GM12878 (cell line): Measurements from ENCODE around the gene SIAH2. TPM values are rescaled to one million over a fixed set of nuclear protein-coding genes. Genes with fewer than 3 reads are reported as not detected.
A peak's percentile ranks its signal among the peaks of the same experiment; 100 is the strongest.

Experiments used
- ATF2 ChIP-seq: IDR thresholded peaks from 2 replicates; pipeline ENCODE4 v1.6.1; 2012; ENCODE audit warnings: low read length, inconsistent platforms
- CEBPB ChIP-seq, 2 experiments: fragments of 150-350 bp in 1 of 2; IDR thresholded peaks; 2 replicates each; pipeline ENCODE4 v1.6.1; 2012 to 2014; ENCODE audit warnings: low read depth in 2 of 2, low read length in 2 of 2, borderline replicate concordance in 1 of 2, inconsistent platforms in 1 of 2
- CHD1 ChIP-seq: IDR thresholded peaks from 2 replicates; pipeline ENCODE4 v1.6.1; 2012; ENCODE audit warnings: low read depth, low read length, improper control_type of control experiment
- E2F8 ChIP-seq: fragments of 450-650 bp; IDR thresholded peaks from 2 replicates; pipeline ENCODE4 v1.6.1; 2018; ENCODE audit warnings: mild to moderate bottlenecking, low read depth, moderate library complexity; ENCODE audit not compliant: partially characterized antibody
- ESRRA ChIP-seq: IDR thresholded peaks from 2 replicates; pipeline ENCODE4 v1.6.1; 2012; ENCODE audit warnings: mild to moderate bottlenecking, low read length, improper control_type of control experiment
- FOXM1 ChIP-seq: IDR thresholded peaks from 2 replicates; pipeline ENCODE4 v1.6.1; 2012; ENCODE audit warnings: low read depth, mild to moderate bottlenecking, inconsistent platforms, low read length, moderate library complexity
- HDGF ChIP-seq: fragments of 450-650 bp; IDR thresholded peaks from 2 replicates; pipeline ENCODE4 v1.6.1; 2016; ENCODE audit warnings: antibody characterized with exemption
- JUND ChIP-seq: IDR thresholded peaks from 2 replicates; pipeline ENCODE4 v1.6.1; 2012; ENCODE audit warnings: low read depth, mild to moderate bottlenecking, low read length, improper control_type of control experiment, moderate library complexity
- KDM1A ChIP-seq: fragments of 200-600 bp; sonication (generic); IDR thresholded peaks from 2 replicates; pipeline ENCODE4 v1.6.1; 2016; ENCODE audit warnings: borderline replicate concordance
- MEF2A ChIP-seq: IDR thresholded peaks from 2 replicates; pipeline ENCODE4 v1.6.1; 2011; ENCODE audit warnings: low read depth, mild to moderate bottlenecking, low read length, moderate library complexity; ENCODE audit not compliant: insufficient read depth
- MTA3 ChIP-seq: IDR thresholded peaks from 2 replicates; pipeline ENCODE4 v1.6.1; 2012; ENCODE audit warnings: low read length, inconsistent platforms, borderline replicate concordance
- MYC ChIP-seq: IDR thresholded peaks from 2 replicates; pipeline ENCODE4 v1.6.1; 2011; ENCODE audit warnings: mild to moderate bottlenecking, low read length, moderate library complexity, inconsistent platforms; ENCODE audit not compliant: insufficient read depth, insufficient replicate concordance, insufficient read length, severe bottlenecking
- NFIC ChIP-seq: IDR thresholded peaks from 2 replicates; pipeline ENCODE4 v1.6.1; 2012; ENCODE audit warnings: low read depth, mild to moderate bottlenecking, inconsistent platforms, low read length, moderate library complexity
- NR2F1 ChIP-seq: fragments of 450-650 bp; conservative IDR thresholded peaks from 2 replicates; pipeline ENCODE4 v1.6.1; 2017; ENCODE audit warnings: mild to moderate bottlenecking
- NRF1 ChIP-seq: conservative IDR thresholded peaks from 2 replicates; pipeline ENCODE4 v1.6.1; 2011; ENCODE audit warnings: mild to moderate bottlenecking, low read depth, low read length, improper control_type of control experiment
- PAX5 ChIP-seq: IDR thresholded peaks from 2 replicates; pipeline ENCODE4 v1.6.1; 2011; ENCODE audit warnings: low read depth, low read length, borderline replicate concordance
- RAD21 ChIP-seq: IDR thresholded peaks from 2 replicates; pipeline ENCODE4 v1.6.1; 2011; ENCODE audit warnings: mild to moderate bottlenecking, low read depth, low read length, moderate library complexity; ENCODE audit not compliant: insufficient read depth
- RFX5 ChIP-seq: IDR thresholded peaks from 2 replicates; pipeline ENCODE4 v1.6.1; 2011; ENCODE audit warnings: low read depth, low read length, improper control_type of control experiment
- RUNX3 ChIP-seq: IDR thresholded peaks from 2 replicates; pipeline ENCODE4 v1.6.1; 2012; ENCODE audit warnings: low read length, inconsistent platforms
- SIN3A ChIP-seq: IDR thresholded peaks from 2 replicates; pipeline ENCODE4 v1.6.1; 2012; ENCODE audit warnings: low read depth, low read length, improper control_type of control experiment
- SPI1 ChIP-seq: IDR thresholded peaks from 2 replicates; pipeline ENCODE4 v1.6.1; 2011; ENCODE audit warnings: low read depth, mild to moderate bottlenecking, low read length, moderate library complexity, borderline replicate concordance; ENCODE audit not compliant: insufficient read depth
- SREBF2 ChIP-seq: IDR thresholded peaks from 2 replicates; pipeline ENCODE4 v1.6.1; 2012; ENCODE audit warnings: mild to moderate bottlenecking, low read length
- SUZ12 ChIP-seq: fragments of 200-600 bp; sonication (generic); IDR thresholded peaks from one replicate; pipeline ENCODE4 v1.6.1; 2018; ENCODE audit warnings: antibody characterized with exemption, mild to moderate bottlenecking; ENCODE audit not compliant: unreplicated experiment
- YBX1 ChIP-seq: fragments of 450-650 bp; IDR thresholded peaks from 2 replicates; pipeline ENCODE4 v1.6.1; 2016; ENCODE audit warnings: antibody characterized with exemption
- ZNF384 ChIP-seq: IDR thresholded peaks from 2 replicates; pipeline ENCODE4 v1.6.1; 2012; ENCODE audit warnings: low read depth, mild to moderate bottlenecking, low read length, improper control_type of control experiment, borderline replicate concordance
- polyA plus RNA-seq, 11 experiments: library from polyadenylated mRNA; depleted of rRNA in 4 of 11; unstranded in 6 of 11; stranded (reverse) in 5 of 11; fragments of >200 nt; fragmentation: Nextera tagmentation in 4 of 11; fragmentation: Illumina TruSeq in 1 of 11; extraction: Ambion mirVana in 4 of 11; extraction: Trizol in 1 of 11; gene quantifications; 1 replicate in 1 of 11; 2 replicates in 10 of 11; pipeline versions ENCODE4 v1.2.1 to v1.2.3, GENCODE V29; 2011 to 2016; ENCODE audit warnings: inconsistent platforms in 2 of 11, missing spikeins in 2 of 11, low read depth in 1 of 11
- total RNA-seq, 4 experiments: library from RNA; depleted of rRNA in 3 of 4; stranded (reverse); fragments of >200 nt in 3 of 4; fragmentation: Illumina TruSeq in 1 of 4; extraction: Trizol in 1 of 4; gene quantifications; 2 replicates each; pipeline versions ENCODE4 v1.2.1 to v1.2.3, GENCODE V29; 2013 to 2021

SIAH2 gene
- total and polyA plus RNA-seq, 10 of the 15 experiments (the other 5 are each of a cell fraction or from before 2014, with no cell fraction given), result 3.3 to 51.5 (median 29.7) TPM

DNA sequence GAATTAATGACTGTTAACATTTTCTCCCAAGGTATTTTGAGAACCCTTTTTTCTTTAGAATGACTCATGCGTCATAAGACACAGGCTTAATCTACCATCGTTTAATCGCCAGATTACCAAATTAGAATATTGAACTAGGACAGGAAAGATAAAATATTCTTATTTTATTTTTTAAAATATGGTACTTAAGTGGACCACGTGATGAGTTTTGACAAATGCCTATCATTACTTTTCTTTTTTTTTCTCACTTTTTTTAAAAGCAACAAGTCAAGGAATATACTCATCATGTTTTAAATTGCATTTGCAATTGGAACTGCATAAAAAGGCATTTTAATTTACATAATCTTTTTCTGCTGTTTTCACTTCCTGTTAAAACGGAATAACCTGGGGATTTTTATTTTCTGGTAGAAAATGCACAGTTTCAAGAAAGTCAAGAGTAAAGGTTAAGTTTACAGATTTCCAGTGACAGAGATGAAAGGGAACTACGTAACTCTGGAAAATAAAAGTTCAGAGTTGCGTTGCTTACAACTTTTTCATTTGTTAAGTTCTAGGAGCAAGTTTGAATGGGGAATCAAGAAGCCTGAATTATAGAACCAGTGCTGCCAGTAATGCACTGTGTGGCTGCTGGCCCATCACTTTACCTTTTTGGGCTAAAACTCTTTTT lies 23.6 kb downstream of the SIAH2 start (continued):
- TF ChIP-seq ATF2, result 0 out of 2 replicates have a peak, but pooled peaks have one; percentile 37
- TF ChIP-seq SPI1, result peak; percentile 78
- no peak for TF ChIP-seq NRF1
- TF ChIP-seq MEF2A, result 0 out of 2 replicates have a peak, but pooled peaks have one; percentile 54
- TF ChIP-seq NR2F1, result peak; percentile 78; the same call in 1 of the 2 replicates
- no peak for TF ChIP-seq RFX5
- TF ChIP-seq NFIC, result peak; percentile 58
- no peak for TF ChIP-seq JUND
- TF ChIP-seq MYC, result no peak
- no peak for TF ChIP-seq SREBF2
- TF ChIP-seq PAX5, result no peak
- TF ChIP-seq YBX1, result no peak
- TF ChIP-seq RUNX3, result no peak
- no peak for TF ChIP-seq RAD21
- TF ChIP-seq SIN3A, result no peak
- TF ChIP-seq CHD1, result no peak
- TF ChIP-seq E2F8, result no peak
- no peak for TF ChIP-seq ESRRA
- no peak for TF ChIP-seq KDM1A
- TF ChIP-seq HDGF, result no peak
- no peak for TF ChIP-seq SUZ12
- no peak for TF ChIP-seq MTA3
- no peak; the same call in 1 of the 2 replicates for TF ChIP-seq FOXM1
- peak; percentile 27; the same call in 1 of the 2 replicates for TF ChIP-seq ZNF384
- TF ChIP-seq CEBPB (IDR thresholded peaks at IDR 0.05; ENCODE audit: borderline replicate concordance in 1 of 2, low read depth in 2 of 2, low read length in 2 of 2), result no peak
